ENCODE results near the gene DLGAP1.

DNA sequence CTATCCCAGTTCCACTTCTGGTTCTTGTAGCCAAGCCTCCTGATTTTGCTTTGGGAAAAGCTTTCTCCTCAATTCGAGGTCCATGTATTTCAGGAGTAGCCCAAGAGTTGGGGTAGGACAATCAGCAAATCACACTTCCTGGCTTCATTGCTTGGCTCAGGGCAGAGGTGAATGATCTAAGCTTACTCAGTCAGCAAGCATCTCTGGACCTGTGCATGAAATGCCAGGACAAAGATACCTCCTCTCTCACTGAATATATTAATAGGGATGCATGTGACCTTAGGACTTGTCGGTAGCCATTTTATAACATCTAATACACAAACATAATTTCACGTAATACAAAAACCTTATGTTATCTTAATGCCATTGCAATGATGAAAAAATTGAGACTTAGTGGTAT is 632.0 kb downstream of the DLGAP1 start:
- TF ChIP-seq, protein P1, sequence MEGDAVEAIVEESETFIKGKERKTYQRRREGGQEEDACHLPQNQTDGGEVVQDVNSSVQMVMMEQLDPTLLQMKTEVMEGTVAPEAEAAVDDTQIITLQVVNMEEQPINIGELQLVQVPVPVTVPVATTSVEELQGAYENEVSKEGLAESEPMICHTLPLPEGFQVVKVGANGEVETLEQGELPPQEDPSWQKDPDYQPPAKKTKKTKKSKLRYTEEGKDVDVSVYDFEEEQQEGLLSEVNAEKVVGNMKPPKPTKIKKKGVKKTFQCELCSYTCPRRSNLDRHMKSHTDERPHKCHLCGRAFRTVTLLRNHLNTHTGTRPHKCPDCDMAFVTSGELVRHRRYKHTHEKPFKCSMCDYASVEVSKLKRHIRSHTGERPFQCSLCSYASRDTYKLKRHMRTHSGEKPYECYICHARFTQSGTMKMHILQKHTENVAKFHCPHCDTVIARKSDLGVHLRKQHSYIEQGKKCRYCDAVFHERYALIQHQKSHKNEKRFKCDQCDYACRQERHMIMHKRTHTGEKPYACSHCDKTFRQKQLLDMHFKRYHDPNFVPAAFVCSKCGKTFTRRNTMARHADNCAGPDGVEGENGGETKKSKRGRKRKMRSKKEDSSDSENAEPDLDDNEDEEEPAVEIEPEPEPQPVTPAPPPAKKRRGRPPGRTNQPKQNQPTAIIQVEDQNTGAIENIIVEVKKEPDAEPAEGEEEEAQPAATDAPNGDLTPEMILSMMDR (IDR thresholded peaks at IDR 0.05), result no peak
- TF ChIP-seq ZFX (IDR thresholded peaks at IDR 0.05; ENCODE audit: borderline replicate concordance), result no peak
